Lower leg skin (tissue), 4 donors: ENCODE measurements around the gene CDAN1. TPM values are rescaled to one million over a fixed set of nuclear protein-coding genes. Genes with fewer than 3 reads are reported as not detected.

ENCODE experiments used
- DNase-seq, 2 donors: peaks; one replicate each; pipeline ENCODE4 v3.0.0-alpha.2; 2019; ENCODE audit warnings: low spot score in 2 of 2
- H3K4me3 ChIP-seq: fragments of 200-600 bp; sonication (generic); 2 replicates; pipeline ENCODE4 v1.5.1; 2017; ENCODE audit warnings: mild to moderate bottlenecking, low read depth; ENCODE audit not compliant: poor library complexity, severe bottlenecking
- POLR2A ChIP-seq, 2 donors: fragments of 450-650 bp; IDR thresholded peaks; one replicate each; pipeline ENCODE4 v1.6.1; 2016 to 2017; ENCODE audit warnings: antibody characterized with exemption in 2 of 2, mild to moderate bottlenecking in 1 of 2, moderate library complexity in 1 of 2
- WGBS, 2 donors: methylation state at CpG; one replicate each; pipeline ENCODE4 v1.1.5; 2018; 5-methylcytosine and 5-hydroxymethylcytosine counted together
- intact Hi-C: fragments of 100-400 bp; cut with DNase I; formaldehyde crosslinking; loops from one replicate; pipeline ENCODE4 v1.15.0; 2023; ENCODE audit warnings: low total_unique reads
- total RNA-seq, 4 donors: library from RNA; depleted of rRNA; stranded (reverse); fragments of >200 nt; gene quantifications; one replicate each; pipeline ENCODE4 v1.1.0, GENCODE V29; 2016
- TF ChIP-seq, protein P1 (sequence below), 3 donors: fragments of 450-650 bp; IDR thresholded peaks; one replicate each; pipeline ENCODE4 v1.5.1; 2016; ENCODE audit warnings: antibody characterized with exemption in 3 of 3, mild to moderate bottlenecking in 3 of 3, moderate library complexity in 2 of 3

Gene CDAN1
- total RNA-seq, 4 donors from 2014 or later, result 10.5 to 16.0 (median 14.0) TPM

DNA sequence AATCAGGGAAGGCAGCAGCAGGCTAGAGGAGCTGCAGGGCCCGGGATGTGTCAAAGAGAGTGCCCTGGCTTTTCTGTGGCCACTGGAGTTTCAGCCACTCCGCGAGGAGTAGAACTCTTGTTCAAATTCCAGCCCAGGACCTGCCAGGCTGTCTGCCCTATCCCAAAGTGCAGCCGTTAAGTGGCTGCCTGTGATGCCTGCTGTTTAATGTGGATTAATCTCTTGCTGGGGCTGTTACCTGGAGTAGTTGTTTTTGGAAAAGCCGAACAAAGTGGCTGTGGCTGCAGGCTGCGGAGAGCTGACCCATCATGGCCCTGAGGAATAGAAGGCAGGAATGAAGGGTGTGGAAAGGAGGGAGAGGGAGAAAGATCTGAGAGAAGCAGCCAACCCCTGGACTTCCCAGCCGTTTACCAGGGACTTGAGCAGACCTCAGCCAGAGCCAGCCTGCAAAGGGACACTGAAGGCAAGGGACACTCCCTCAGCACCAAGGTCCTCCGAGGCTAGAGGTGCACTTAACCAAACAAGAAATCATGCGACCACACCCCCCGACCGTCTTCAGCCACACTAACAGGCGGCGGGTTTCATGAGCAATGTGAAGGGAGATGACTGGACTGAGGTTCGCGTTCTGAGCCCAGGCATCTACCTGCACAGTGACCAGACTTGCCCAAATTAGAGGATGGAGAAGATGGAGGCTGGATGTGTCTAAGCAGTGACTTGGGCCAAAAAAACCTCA lies 4.7 kb downstream of the CDAN1 start:
- WGBS, 2 donors, result 84 to 89% methylated on average over 15 of the region's 15 CpGs
- DNase-seq, result no peak
- H3K4me3 ChIP-seq, result no peak overlapping the region
- intact Hi-C loops, result loop anchor here (10.0 kb wide), 1 partner anchor 193 kb away; the partner anchor contains the start of gene TTBK2
- TF ChIP-seq, protein P1, sequence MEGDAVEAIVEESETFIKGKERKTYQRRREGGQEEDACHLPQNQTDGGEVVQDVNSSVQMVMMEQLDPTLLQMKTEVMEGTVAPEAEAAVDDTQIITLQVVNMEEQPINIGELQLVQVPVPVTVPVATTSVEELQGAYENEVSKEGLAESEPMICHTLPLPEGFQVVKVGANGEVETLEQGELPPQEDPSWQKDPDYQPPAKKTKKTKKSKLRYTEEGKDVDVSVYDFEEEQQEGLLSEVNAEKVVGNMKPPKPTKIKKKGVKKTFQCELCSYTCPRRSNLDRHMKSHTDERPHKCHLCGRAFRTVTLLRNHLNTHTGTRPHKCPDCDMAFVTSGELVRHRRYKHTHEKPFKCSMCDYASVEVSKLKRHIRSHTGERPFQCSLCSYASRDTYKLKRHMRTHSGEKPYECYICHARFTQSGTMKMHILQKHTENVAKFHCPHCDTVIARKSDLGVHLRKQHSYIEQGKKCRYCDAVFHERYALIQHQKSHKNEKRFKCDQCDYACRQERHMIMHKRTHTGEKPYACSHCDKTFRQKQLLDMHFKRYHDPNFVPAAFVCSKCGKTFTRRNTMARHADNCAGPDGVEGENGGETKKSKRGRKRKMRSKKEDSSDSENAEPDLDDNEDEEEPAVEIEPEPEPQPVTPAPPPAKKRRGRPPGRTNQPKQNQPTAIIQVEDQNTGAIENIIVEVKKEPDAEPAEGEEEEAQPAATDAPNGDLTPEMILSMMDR (IDR thresholded peaks at IDR 0.05), result no peak
- no peak for TF ChIP-seq POLR2A (IDR thresholded peaks at IDR 0.05)

DNA sequence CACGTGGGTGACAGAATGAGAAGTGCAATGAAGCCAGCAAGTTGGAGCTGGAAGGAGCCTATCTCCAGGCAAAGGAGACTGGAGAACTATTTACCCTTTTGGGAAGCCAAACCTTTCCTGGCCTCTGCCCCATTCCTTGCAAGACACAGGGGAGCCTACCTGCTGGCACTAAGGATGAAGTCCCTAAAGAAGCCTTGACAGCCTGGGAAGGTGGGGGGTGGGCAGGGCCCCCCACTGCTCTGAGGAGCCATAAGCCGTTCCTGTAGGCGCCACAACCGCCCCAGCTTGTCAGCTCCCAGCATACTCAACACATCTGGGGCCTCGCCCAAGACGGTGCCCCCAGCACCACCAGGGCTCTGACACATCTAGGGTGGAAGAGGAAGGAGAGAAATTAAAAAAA lies 5.5 kb downstream of the CDAN1 start:
- intact Hi-C loops, result loop anchor here (10.0 kb wide), 1 partner anchor 193 kb away; the partner anchor contains the start of gene TTBK2
- DNase-seq, result no peak
- 74 to 81% methylated on average over 6 of the region's 6 CpGs for whole genome bisulfite sequencing, 2 donors
- no peak for TF ChIP-seq POLR2A (IDR thresholded peaks at IDR 0.05)
- TF ChIP-seq, protein P1 (IDR thresholded peaks at IDR 0.05), result no peak
- H3K4me3 ChIP-seq, result no peak overlapping the region

DNA sequence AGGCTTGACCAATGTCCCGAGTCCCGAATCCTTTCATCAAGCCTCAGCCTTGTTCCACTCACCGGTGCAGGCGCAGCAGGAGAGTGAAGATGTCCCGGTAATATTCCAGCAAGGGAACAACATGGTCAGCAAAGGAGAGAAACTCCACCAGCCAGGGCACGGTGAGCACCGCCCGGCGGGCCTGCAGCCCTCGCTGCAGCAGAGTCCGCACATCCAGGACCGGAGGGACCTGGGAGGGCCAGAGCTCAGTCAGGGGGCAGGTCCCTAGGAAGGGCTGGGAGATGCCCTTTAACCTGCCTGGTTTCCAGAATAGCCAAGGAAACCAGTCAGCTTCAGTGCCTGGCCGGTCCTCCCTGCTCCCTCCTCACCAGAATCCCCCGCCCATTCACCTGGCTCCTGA lies 6.4 kb downstream of the CDAN1 start:
- no peak overlapping the region for H3K4me3 ChIP-seq
- 84 to 93% methylated on average over 12 to 14 of the region's 14 CpGs for WGBS, 2 donors
- DNase-seq, result no peak
- intact Hi-C loops, result loop anchor here (10.0 kb wide), 1 partner anchor 194 kb away; the partner anchor contains the start of gene TTBK2
- no peak for TF ChIP-seq POLR2A (IDR thresholded peaks at IDR 0.05)
- TF ChIP-seq, protein P1 (IDR thresholded peaks at IDR 0.05), result no peak

GRCh38 chr15:42730135-42730534 lies 6.8 kb downstream of the CDAN1 start:
- WGBS, 2 donors, result 78 to 85% methylated on average over 8 of the region's 8 CpGs
- H3K4me3 ChIP-seq, result no peak overlapping the region
- TF ChIP-seq POLR2A (IDR thresholded peaks at IDR 0.05), result no peak
- TF ChIP-seq, protein P1 (IDR thresholded peaks at IDR 0.05), result no peak
- DNase-seq, result no peak
- intact Hi-C loops, result loop anchor here (10.0 kb wide), 1 partner anchor 195 kb away; the partner anchor contains the start of gene TTBK2

DNA sequence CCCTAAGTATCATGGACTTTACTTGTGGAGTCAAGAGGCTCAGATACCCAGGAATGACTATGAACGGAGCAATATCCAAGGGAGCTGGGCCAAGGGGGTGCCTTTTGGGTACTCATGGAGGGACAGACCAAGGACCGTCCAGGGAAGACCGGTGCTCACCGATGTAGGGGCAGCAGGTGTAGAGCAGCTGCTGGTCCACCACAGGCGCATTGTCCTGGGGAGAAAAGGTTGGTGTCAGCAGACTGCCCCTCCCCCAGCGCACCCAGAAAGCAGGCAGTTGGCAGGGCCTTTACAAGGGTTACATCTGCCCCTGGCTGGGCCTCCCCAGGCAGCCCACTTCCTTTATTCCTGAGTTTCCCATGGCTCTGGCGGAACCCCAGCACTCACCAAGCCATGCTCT lies 7.5 kb downstream of the CDAN1 start:
- intact Hi-C loops, result no loop called here
- no peak for TF ChIP-seq POLR2A (IDR thresholded peaks at IDR 0.05)
- TF ChIP-seq, protein P1 (IDR thresholded peaks at IDR 0.05), result no peak
- H3K4me3 ChIP-seq, result no peak overlapping the region
- WGBS, 2 donors, result 93 to 95% methylated on average over 7 of the region's 7 CpGs
- DNase-seq, result no peak
